ENCODE results near the gene EIF4A2.
"Not testable (repeated sequence)": the region's sequence is repeated elsewhere in the genome, so short reads cannot be mapped to it uniquely, and the experiment has no call there.

EIF4A2 gene

GRCh38 chr3:186785495-186786018, 2.2 kb downstream of the EIF4A2 start:
- no peak for DNase-seq (ENCODE audit: low spot score)

GRCh38 chr3:186786922-186787321, 3.5 kb downstream of the EIF4A2 start:
- no peak for DNase-seq (ENCODE audit: low spot score)

GRCh38 chr3:186787642-186788481, 4.5 kb downstream of the EIF4A2 start:
- no peak for DNase-seq (ENCODE audit: low spot score)

GRCh38 chr3:186788482-186789370, 5.3 kb downstream of the EIF4A2 start:
- DNase-seq (ENCODE audit: low spot score): no peak

GRCh38 chr3:186789554-186790260, 6.3 kb downstream of the EIF4A2 start:
- DNase-seq (ENCODE audit: low spot score): no peak

GRCh38 chr3:186790261-186790981, 7.0 kb downstream of the EIF4A2 start:
- peak; percentile 10 for DNase-seq (ENCODE audit: low spot score)

GRCh38 chr3:186798239-186798874, 15.0 kb downstream of the EIF4A2 start:
- no peak for DNase-seq (ENCODE audit: low spot score)

- DNase-seq (ENCODE audit: low spot score): no peak
These were observed 16.9 kb downstream of the EIF4A2 start for GRCh38 chr3:186800285-186800684.

GRCh38 chr3:186802701-186803100, 19.3 kb downstream of the EIF4A2 start:
- DNase-seq (ENCODE audit: low spot score): no peak

- not testable (repeated sequence) for DNase-seq (ENCODE audit: low spot score)
These were observed 20.1 kb downstream of the EIF4A2 start for GRCh38 chr3:186803447-186803846.

- peak; percentile 88 for DNase-seq (ENCODE audit: low spot score)
These were observed 23.0 kb downstream of the EIF4A2 start, which contains the start of gene RFC4 for GRCh38 chr3:186806089-186807055. Gene RFC4, minus strand, starts transcription at chr3:186806482. Its CDS starts 1,769 bp downstream, at chr3:186804713.

- DNase-seq (ENCODE audit: low spot score): no peak
These were observed 23.9 kb downstream of the EIF4A2 start for GRCh38 chr3:186807231-186807630.

- no peak for DNase-seq (ENCODE audit: low spot score)
These were observed 27.1 kb downstream of the EIF4A2 start for GRCh38 chr3:186810336-186810996.

GRCh38 chr3:186811313-186811712, 27.9 kb downstream of the EIF4A2 start:
- DNase-seq (ENCODE audit: low spot score): not testable (repeated sequence)

- DNase-seq (ENCODE audit: low spot score): no peak
These were observed 30.7 kb downstream of the EIF4A2 start for GRCh38 chr3:186814100-186814499.

- DNase-seq (ENCODE audit: low spot score): peak; percentile 30
These were observed 32.1 kb downstream of the EIF4A2 start for GRCh38 chr3:186815435-186815834.

GRCh38 chr3:186818516-186818915, 35.1 kb downstream of the EIF4A2 start:
- DNase-seq (ENCODE audit: low spot score): no peak

GRCh38 chr3:186818956-186819355, 35.6 kb downstream of the EIF4A2 start:
- DNase-seq (ENCODE audit: low spot score): no peak

Data from GM03348 (cell line).